Right renal cortex interstitium (tissue), 3 donors: Measurements from ENCODE around the gene RIC3. TPM values are rescaled to one million over a fixed set of nuclear protein-coding genes. Genes with fewer than 3 reads are reported as not detected.
A peak's percentile ranks its signal among the peaks of the same experiment; 100 is the strongest.

ENCODE experiments used
- DNase-seq, 3 donors: peaks; one replicate each; pipeline ENCODE4 v3.0.0-alpha.2; 2013; ENCODE audit warnings: low read depth in 3 of 3, low spot score in 2 of 3
- polyA plus RNA-seq, 3 donors: library from polyadenylated mRNA; unstranded; fragments of 120-200 nt; gene quantifications; one replicate each; pipeline ENCODE4 v1.2.1, GENCODE V29; 2013; ENCODE audit not compliant: insufficient read length in 3 of 3

RIC3 gene
- polyA plus RNA-seq, 3 donors = 8.9 to 22.0 (median 10.5) TPM

DNA sequence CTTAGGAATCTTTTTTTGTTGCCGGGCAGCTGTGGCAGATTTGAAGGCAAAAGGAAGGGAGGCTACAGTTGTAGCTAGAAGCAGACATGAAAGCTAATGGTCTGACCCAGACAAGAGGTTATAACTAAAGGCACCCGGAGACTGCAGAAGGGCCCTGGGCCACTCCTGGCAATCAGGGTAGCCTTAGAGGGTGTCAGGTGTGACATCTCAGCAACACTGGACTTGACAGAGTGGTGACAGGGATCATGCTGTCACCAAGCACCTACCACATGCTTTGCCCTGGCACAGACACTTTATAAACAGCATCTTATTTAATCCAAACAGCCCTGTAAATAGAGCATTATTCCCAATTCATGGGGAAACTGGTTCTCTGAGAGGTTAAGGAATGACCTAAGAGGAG lies 62.1 kb downstream of the RIC3 start:
- no peak for DNase-seq

DNA sequence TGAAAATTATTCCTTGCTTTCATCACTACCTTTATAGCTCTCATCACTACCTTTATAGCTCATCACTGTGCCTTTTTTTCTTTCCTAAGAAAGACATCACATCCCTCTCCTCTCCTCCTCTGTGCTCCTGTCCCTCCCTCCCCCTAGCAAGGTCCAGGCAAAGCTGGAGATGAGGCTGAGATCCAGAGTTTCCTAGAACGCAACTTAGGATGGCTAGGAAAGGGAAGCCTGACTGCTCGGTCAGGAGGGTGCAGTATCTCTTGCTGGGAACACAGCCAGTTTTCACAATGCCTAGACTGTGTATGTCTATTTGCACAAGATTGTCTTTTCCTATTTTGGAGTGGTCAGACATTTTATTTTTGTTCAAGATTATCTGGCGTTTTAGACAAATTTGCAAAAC lies 63.2 kb downstream of the RIC3 start:
- DNase-seq = no peak

- no peak for DNase-seq
Observed at GRCh38 chr11:8105133-8105532, 63.7 kb downstream of the RIC3 start.

DNA sequence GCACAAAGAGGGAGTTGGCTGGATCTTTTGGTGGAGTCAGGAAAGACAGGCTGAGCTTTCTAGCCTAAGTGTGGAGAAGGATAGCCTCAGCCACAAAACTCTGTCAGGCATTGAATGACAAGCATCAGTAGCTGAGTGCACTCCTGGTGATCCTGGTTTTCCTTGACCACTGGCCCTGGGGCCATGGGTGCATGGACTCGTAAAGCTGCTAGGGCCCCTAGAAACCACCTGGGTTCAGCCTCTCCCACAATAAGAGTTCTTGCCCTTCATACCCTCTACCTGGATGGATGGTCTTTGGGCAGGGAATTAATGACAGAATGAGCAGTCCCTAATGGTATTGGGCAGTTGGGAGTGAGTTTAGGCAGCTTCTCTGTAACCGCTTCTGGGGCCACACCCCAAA lies 64.9 kb downstream of the RIC3 start:
- DNase-seq = no peak

DNA sequence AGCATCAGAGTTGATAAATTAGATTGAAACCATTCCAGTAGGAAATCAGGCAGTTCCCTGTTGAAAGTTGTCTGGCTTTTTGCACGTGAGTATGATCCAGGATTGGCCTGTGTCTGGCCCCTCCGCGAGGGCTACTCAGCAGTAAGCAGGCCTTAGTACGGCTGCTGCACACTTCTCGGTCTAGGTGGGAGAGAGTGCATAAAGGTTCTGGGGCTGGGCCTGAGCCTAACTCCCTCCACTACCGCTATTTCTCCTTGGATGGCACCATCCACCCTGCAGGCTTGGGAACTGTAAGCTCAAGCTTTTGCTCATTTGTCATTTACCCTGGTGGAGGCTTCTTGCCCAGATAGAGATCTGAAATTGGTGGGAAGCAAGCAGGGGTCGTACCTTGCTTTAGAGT lies 65.9 kb downstream of the RIC3 start:
- DNase-seq = no peak

DNA sequence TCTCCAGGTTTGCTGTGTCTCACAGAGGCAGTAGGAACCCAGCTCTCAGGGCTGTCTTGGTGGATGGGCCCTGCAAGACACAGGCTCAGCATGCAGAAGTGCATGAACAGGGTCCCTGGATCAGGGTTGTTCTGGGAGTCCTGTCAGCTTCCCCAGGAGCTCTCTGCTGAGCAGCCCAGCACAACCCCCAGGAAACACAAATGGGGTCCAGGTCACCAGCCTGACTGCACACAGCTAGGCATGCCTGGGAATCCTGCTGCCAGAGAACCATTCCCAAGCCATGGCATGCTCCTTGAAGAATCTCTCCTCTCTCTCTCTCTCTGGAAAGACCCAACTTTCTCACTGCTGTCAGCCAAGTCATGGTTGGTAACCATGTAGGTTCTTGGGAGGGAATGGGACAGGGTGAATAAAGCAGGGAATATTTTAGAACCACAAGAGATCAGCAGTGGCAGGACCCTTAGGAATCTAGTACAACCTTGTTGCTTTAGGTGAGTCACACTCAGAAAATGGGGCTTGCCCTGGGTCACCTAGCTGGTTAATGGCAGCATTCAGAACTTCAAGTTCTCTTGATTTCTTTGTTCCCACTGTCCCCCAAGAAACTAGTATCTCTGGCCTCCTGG lies 66.4 kb downstream of the RIC3 start:
- no peak for DNase-seq

- DNase-seq = no peak
Observed at GRCh38 chr11:8101421-8101820, 67.4 kb downstream of the RIC3 start.

- no peak for DNase-seq
Observed at GRCh38 chr11:8100605-8101004, 68.2 kb downstream of the RIC3 start.

- DNase-seq = no peak
Observed at GRCh38 chr11:8100158-8100557, 68.7 kb downstream of the RIC3 start.

- peak in 1 of 3 donors; percentile 53 for DNase-seq
Observed at GRCh38 chr11:8099291-8099899, 69.4 kb downstream of the RIC3 start.

GRCh38 chr11:8098879-8099278 lies 69.9 kb downstream of the RIC3 start:
- no peak for DNase-seq

- no peak for DNase-seq
Observed at GRCh38 chr11:8098361-8098760, 70.5 kb downstream of the RIC3 start.

GRCh38 chr11:8097926-8098325 lies 70.9 kb downstream of the RIC3 start:
- DNase-seq = no peak

DNA sequence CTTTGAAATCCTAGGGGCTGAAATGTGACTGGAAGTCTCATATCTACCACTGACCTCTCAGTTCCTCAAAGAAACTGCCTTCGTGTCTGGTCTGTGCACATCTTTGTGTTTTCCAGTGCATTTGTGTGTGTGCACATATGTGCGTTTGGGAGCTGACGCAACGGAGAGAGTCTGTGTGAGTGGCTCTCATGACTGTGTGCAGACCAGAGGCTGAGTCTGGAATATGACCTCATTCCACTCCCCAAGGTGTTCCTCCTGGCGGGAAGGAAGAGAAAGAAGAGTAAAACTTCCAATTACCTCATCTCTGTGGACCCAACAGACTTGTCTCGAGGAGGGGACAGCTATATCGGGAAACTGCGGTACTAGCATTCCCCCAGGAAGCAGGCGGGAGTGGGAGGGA lies 71.4 kb downstream of the RIC3 start:
- no peak for DNase-seq

GRCh38 chr11:8097062-8097461 lies 71.8 kb downstream of the RIC3 start:
- no peak for DNase-seq

- no peak for DNase-seq
Observed at GRCh38 chr11:8096575-8096974, 72.2 kb downstream of the RIC3 start.

DNA sequence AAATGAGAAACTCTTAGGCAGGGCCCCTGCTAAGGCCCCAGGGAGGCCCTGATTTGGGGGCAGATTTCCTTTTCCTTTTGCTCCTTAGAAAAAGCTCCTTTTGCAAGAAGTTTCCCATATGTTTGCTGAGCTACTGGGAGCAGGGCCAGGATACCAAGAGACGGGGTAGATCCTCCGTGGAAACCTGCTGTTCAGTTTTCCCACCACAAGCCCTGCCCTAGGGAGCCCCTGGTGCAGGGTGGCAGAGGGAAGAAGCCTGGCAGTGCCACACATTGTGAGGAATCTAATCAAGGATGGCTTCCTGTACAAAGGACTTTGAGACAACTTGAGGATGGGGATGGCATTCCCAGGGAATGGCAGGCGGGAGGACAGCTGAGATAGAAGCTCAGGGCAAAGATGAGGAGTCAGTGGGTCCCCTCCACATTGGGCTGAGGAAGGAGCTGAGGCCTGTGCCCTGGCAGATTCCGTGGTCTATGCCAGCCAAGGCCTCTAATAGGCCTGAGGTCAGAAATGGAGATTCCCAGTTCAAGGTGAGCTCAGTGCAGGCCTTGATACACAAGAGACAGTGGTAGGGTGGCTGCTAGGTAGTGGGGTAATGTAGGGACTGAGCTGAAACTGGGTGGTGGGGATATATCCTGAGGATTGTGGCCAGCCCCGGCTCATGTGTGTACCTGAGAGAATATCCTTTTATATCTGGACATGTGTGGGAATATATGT lies 72.9 kb downstream of the RIC3 start:
- no peak for DNase-seq

- no peak for DNase-seq
Observed at GRCh38 chr11:8095371-8095770, 73.5 kb downstream of the RIC3 start.

- DNase-seq = no peak
Observed at GRCh38 chr11:8094656-8095055, 74.2 kb downstream of the RIC3 start.

- no peak for DNase-seq
Observed at GRCh38 chr11:8093931-8094575, 74.8 kb downstream of the RIC3 start.

GRCh38 chr11:8092587-8093424 lies 76.0 kb downstream of the RIC3 start:
- no peak for DNase-seq
